GM19452 (cell line): Measurements from ENCODE around the gene TP63.
"Not testable (repeated sequence)": the region's sequence is repeated elsewhere in the genome, so short reads cannot be mapped to it uniquely, and the experiment has no call there.

Source experiments
- ATAC-seq: cut with Tn5 transposase; IDR thresholded peaks from one replicate; pipeline ENCODE4 v1.9.1; 2021; ENCODE audit not compliant: unreplicated experiment

Gene TP63

GRCh38 chr3:189625572-189625971 lies 5.6 kb upstream of the TP63 start:
- no peak for ATAC-seq

DNA sequence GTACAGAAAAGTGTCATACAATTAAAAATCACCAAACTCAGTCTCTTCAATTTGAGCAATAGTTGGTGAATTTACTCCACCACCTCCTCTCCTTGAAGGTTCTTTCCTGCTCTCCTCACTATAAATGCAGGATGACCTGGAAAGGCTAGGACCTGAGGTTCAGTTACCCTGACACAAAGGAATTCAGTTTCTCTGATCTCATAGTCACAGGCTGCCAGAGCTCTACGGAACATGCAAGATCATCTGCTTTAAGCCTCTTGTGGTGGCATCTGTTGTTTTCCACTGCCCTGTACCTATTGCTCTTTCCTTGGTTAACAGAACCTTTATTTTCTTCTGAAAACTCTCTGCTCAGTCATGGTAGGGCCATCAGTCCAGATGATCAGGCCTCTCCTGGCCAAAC lies 4.9 kb upstream of the TP63 start:
- no peak for ATAC-seq

GRCh38 chr3:189629803-189630455 lies 1.3 kb upstream of the TP63 start:
- no peak for ATAC-seq

DNA sequence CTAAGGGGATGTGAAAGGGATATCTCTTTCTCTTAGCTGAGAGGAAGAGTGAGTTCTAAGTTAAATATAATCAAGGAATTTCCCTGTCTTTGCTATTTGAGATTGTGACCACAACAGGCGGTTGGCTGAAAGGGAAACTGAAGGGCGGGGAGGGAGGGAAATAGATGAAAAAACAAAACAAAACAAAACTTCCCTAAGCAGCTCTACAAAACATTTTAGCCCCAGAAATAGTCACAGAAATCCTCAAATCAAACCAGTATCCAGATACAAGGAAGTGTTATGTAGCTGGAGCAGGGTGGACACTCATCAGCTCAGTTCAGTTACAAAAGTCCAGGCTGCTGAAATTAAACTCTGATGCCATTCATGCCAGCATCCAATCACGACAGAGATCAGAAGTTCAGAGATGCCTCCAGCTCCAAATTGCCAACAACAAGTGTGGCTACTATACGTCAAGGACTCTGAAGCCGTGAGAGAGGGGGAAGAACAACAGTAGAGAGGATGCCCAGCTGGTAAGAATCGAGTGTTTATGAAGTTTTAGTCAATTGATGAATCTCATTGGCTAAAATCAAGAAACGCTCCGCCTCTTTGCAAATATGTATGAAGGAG lies 319 bp upstream of the TP63 start:
- no peak for ATAC-seq

DNA sequence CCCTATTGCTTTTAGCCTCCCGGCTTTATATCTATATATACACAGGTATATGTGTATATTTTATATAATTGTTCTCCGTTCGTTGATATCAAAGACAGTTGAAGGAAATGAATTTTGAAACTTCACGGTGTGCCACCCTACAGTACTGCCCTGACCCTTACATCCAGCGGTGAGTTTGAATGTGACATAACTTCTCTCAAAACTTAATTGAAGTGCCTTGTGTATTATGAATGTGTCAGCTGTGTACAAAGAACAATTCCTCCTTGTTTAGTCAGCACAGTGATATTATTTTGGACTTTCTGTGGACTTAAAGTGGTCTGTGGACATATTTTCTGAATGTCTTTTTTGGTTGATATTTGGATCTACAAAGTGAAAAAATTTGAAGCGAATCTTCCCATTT lies 220 bp downstream of the TP63 start:
- ATAC-seq = no peak

GRCh38 chr3:189632242-189632641 lies 1.1 kb downstream of the TP63 start:
- ATAC-seq = no peak

- ATAC-seq = no peak
Observed at GRCh38 chr3:189635339-189635738, 4.2 kb downstream of the TP63 start.

GRCh38 chr3:189636048-189636447 lies 4.9 kb downstream of the TP63 start:
- ATAC-seq = no peak

DNA sequence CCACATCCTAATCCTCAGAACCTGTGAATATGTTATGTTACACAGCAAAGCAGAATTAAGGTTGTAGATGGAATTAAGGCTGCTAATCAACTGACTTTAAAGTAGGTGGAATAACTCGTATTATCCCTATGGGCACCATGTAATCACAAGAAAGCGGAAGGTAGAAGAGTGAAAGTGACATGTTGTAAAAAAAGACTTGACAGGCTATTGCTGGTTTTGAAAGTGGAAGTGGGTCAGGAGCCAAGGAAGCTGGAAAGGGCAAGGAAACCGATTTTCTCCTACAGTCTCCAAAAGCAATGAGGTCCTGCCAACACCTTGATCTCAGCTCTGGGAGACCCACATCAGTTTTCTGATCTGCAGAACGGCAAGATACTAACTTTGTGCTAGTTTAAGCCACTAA lies 6.6 kb downstream of the TP63 start:
- no peak for ATAC-seq

- ATAC-seq = no peak
Observed at GRCh38 chr3:189638276-189639031, 7.3 kb downstream of the TP63 start.

DNA sequence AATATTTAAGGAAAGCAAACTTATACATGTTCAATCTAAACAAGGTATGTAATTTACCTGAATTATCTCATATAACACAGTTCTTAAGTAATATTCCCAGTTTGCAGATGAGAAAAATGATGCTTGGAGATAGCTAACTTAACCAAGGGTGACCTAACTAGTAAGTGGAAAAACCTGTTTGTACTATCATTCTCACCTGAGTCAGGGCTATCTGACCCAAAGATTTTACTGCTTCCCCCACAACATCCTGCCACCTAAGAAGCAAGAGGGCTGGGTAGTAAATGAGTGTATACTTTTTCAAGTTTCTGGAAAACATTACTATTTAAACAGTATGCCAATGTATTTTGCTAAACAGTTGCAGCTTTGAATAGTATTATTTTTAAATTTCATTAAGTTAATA lies 10.6 kb downstream of the TP63 start:
- ATAC-seq = peak; percentile 60

DNA sequence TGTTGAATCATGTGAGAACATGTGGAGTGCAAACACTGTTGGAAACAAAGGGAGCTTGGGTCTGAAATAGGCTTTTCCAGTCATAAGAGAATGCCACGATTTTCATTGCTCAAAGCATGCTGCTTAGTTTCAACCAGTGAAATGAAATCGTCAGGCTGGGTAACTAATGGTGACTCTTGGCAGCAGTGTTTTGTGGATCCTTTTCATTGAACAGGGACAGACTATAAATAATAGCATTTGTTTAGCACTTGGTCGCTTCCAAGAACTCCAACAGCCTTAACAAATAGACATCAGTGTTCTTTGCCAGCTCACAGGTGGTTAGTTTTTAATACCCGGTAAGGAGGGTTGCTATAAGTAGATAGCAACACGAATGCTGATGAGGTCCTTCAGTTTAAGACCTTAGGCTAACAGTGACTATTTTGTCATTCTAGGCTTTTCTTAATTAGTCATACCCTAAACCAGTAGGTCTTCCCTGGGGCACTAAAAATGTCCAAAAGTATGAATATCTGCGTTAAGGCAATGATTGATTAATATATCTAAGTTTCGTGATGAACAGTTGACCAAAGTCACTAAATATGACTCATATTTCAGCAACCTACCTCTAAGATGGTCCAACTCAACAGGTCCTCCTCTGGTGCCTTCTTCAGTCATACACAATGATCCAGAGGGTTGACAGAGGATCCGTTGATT lies 15.8 kb downstream of the TP63 start:
- no peak for ATAC-seq

- ATAC-seq = no peak
Observed at GRCh38 chr3:189652042-189652441, 20.9 kb downstream of the TP63 start.

DNA sequence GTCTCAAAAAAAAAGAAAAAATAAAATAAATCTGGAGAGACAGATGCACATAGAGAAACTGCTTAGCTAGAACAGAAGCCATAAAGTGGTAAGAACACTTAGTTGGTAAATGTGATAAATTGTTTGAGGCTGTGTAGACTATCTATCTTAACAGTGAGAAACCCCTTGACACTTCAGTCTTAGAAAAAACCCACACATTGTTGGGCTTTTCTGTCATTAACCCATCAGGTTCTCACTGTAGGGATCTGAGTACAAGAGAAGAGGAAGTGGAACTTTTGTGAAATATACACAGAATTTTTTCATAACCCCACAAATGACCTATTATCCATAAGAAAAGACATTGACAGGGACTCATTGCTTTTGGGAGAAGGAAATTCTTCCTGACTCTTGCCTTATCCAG lies 24.4 kb downstream of the TP63 start:
- ATAC-seq = no peak

DNA sequence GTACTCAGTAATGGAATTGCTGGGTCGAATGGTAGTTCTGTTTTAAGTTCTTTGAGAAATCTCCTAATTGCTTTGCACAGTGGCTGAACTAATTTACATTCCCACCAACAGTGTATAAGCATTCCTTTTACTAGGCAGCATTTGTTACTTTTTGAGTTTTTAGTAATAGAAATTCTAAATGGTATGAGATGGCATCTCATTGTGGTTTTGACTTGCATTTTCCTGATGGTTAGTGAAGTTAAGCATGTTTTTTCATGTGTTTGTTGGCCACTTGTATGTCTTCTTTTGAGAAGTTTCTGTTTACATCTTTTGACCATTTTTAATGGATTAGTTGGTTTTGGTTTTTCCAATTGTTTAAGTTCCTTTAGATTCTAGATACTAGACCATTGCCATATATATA lies 28.4 kb downstream of the TP63 start:
- ATAC-seq = no peak

DNA sequence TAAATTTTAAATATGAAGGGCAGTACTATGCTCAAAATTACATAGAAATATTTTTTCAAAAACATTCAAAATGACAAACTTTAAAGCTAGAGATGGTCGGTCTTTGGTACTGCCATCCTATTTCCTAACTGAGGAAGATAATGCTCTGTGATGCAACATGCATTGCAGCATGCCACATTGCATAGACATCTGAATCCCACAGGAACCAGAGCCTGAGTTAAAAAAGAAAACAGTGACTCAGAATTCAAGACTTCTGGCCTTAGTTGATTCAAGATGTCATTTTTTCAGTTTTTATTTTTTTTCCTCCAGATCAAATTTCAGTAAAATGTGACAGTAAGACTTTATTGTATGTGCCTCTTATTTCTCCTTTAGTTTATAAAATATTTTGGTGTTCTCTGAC lies 33.1 kb downstream of the TP63 start:
- ATAC-seq = no peak

GRCh38 chr3:189672346-189672745 lies 41.2 kb downstream of the TP63 start:
- not testable (repeated sequence) for ATAC-seq

GRCh38 chr3:189673535-189673934 lies 42.3 kb downstream of the TP63 start:
- peak; percentile 85 for ATAC-seq

DNA sequence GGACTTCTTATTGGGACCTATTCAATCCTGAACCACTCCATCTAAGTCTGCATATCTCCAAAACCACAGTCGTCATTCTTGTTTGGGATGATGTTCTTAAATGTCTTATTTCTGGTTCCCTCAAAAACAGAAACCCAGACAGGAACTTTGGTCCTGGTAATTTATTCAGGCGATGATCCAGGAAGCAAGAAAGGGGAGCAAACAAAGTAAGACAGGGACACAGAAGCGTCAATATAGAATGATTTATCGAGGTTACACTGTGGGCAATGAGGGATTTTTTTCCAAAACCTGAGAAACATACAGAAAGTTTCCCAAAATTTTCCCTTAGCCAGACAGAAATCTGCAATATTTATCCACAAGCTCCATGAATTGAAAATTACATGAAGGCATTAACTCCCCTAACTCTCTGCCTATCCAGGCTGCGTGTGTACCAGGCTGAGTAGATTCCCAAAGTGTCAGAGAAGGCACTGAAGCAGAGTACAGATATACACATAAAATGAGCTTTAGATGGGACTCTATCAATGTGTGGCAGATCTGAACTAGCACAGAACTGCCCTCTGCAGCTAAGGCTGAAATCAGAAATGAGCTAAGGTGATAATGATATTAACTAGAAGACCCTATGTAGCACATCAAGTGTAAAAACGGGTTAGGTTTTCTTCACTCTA lies 43.2 kb downstream of the TP63 start:
- ATAC-seq = no peak

- no peak for ATAC-seq
Observed at GRCh38 chr3:189677667-189678066, 46.5 kb downstream of the TP63 start.

DNA sequence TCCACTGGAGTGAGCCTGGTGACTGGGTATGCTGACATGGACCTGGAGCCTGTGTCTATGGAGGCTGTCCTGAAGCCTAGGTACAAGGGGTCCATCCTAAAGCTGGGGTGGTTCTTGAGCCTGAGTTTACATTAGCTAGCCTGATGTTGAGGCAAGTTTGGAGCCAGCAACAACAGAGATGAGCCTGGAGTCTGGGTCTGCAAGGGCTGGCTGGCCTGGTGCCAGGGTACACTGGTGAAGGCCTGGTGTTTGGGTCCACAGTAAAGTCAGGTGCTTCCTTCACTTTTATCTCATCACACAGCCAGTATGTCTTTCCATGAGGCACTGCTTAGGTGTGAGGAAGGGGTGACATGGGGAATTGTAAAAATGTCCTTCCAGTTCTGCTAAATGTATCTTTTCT lies 49.5 kb downstream of the TP63 start:
- ATAC-seq = no peak
